ENCODE data around the gene WBP2. TPM values are rescaled to one million over a fixed set of nuclear protein-coding genes. Genes with fewer than 3 reads are reported as not detected.
"Not testable (repeated sequence)": the region's sequence is repeated elsewhere in the genome, so short reads cannot be mapped to it uniquely, and the experiment has no call there.

The WBP2 gene
- total and polyA plus RNA-seq, 12 donors = 130 to 210 (median 173) TPM

DNA sequence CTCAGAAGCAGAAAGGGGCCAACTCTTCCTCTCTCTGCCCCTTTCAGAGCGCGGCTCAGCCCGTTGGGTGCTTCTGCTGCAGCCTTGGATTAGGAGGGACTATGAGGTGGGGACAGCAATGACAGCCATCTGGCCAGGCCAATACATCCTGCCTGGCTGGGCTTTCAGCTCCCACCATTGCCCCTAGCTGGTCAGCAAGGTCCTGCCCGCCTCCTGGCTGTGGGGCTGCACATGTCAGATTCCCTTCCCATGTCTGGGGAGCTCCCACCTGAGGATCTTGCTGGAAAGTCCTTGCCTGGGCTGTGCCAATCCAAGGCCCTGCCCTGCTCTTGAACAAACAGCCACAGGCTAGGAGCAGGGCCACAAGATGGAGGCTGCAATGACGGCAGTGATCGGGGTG lies 33.3 kb upstream of the WBP2 start:
- Histone ChIP-seq H3K9me3 (no peaks in the 10 kb centered on the region), H3K4me1 (peaks cover 0 to 12% (median 0%) of the 10 kb centered on the region in 9 donors), H3K4me3 (no peak overlapping the region), H3K36me3 (peaks cover 0 to 53% (median 16%) of the 10 kb centered on the region in 9 donors), H3K27me3 (no peaks in the 10 kb centered on the region), H3K27ac (no peak overlapping the region)
- DNase-seq (no peak), ATAC-seq (no peak)
- TF ChIP-seq, protein P1, sequence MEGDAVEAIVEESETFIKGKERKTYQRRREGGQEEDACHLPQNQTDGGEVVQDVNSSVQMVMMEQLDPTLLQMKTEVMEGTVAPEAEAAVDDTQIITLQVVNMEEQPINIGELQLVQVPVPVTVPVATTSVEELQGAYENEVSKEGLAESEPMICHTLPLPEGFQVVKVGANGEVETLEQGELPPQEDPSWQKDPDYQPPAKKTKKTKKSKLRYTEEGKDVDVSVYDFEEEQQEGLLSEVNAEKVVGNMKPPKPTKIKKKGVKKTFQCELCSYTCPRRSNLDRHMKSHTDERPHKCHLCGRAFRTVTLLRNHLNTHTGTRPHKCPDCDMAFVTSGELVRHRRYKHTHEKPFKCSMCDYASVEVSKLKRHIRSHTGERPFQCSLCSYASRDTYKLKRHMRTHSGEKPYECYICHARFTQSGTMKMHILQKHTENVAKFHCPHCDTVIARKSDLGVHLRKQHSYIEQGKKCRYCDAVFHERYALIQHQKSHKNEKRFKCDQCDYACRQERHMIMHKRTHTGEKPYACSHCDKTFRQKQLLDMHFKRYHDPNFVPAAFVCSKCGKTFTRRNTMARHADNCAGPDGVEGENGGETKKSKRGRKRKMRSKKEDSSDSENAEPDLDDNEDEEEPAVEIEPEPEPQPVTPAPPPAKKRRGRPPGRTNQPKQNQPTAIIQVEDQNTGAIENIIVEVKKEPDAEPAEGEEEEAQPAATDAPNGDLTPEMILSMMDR (IDR thresholded peaks at IDR 0.05) = no peak
- intact Hi-C loops (cut with DNase I) = no loop called here
- 85 to 87% methylated on average over 6 of the region's 6 CpGs for WGBS, 2 donors

DNA sequence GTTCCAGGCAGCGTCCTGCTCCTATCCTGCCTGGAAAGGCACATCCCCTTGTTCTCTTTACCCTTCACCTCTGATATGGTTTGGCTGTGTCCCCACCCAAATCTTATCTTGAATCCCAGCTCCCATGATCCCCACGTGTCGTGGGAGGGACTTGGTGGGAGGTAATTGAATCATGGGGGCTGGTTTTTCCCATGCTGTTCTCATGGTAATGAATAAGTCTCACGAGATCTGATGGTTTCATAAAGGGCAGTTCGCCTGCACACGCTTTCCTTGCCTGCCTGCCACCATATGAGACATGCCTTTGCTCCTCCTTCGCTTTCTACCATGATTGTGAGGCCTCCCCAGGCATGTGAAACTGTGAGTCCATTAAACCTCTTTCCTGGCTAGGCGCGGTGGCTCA lies 30.7 kb upstream of the WBP2 start:
- peaks cover 0 to 12% (median 0%) of the 10 kb centered on the region in 9 donors for H3K4me1 ChIP-seq
- intact Hi-C loops (cut with DNase I); H3K4me3 ChIP-seq; H3K27me3 ChIP-seq; H3K27ac ChIP-seq; ATAC-seq; DNase-seq; H3K9me3 ChIP-seq: not testable (repeated sequence)
- peaks cover 0 to 33% (median 8%) of the 10 kb centered on the region in 9 donors for H3K36me3 ChIP-seq
- 84% methylated on average over 9 of the region's 9 CpGs for WGBS, 2 donors

DNA sequence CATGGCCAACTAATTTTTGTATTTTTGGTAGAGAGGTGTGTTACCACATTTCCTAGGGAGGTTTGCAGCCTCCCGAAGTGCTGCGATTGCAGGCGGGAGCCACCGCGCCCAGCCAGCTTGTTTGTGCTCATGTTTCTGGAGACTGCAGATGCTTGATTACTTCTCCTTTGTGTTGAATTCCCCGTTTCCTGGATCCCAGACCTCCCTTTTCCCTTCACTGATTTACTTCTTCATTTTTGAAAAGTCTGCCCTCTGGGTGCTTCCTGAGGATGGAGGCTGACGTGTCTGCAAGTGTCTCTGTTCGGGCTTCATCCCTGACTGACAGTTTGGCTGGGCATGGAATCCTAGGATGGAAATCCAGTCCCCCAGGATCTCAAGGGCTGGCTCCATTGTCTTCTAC lies 30.3 kb upstream of the WBP2 start:
- TF ChIP-seq, protein P1 (IDR thresholded peaks at IDR 0.05) = no peak
- Histone ChIP-seq H3K36me3 (peaks cover 0 to 29% (median 4%) of the 10 kb centered on the region in 9 donors), H3K9me3 (no peaks in the 10 kb centered on the region), H3K4me3 (no peak overlapping the region), H3K27ac (no peak overlapping the region), H3K27me3 (no peaks in the 10 kb centered on the region), H3K4me1 (peaks cover 0 to 12% (median 0%) of the 10 kb centered on the region in 9 donors)
- WGBS, 2 donors = 59 to 64% methylated on average over 8 of the region's 8 CpGs
- DNase-seq (no peak), ATAC-seq (peak in 1 of 8 donors; percentile 12)
- intact Hi-C loops (cut with DNase I) = no loop called here

DNA sequence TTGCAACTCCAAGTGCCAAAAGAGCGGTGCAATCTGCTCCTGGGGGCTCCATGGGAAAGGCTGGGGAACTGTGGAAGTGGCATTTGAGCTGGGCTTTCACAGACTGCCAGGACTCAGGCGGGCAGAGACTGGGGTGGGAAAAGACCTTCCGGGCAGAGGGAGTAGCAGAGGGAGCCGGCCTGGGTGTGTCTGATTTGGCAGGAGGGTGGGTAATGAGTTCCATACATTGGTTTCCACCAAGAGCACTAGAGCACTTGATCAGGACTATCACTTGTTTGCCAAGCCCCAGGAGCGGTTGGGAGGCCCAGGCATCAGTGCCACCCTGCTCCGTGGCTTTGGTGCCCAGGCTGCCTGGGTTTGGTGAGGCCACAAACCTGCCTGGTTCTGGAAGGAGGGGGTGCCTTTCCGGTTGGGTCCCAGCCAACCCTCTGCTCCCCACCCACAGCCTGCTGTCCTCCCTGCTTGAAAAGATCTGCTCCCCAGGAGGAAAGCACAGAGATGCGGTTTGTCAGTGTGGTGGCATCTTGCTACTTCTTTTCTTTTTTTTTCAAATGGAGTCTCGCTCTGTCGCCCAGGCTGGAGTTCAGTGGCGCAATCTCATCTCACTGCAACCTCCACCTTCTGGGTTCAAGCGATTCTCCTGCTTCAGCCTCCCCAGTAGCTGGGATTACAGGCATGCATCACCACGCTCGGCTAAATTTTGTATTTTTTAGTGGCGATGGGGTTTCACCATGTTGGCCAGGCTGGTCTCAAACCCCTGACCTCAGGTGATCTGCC lies 26.7 kb upstream of the WBP2 start:
- intact Hi-C loops (cut with DNase I) = no loop called here
- no peak for DNase-seq
- WGBS, 2 donors = 90% methylated on average over 15 of the region's 15 CpGs

More for the DNA sequence above, 26.7 kb upstream of the WBP2 start:
- TF ChIP-seq, protein P1 (IDR thresholded peaks at IDR 0.05) = no peak
- Histone ChIP-seq H3K4me1 (peaks cover 0 to 22% (median 3%) of the 10 kb centered on the region in 9 donors), H3K27me3 (peaks cover 0 to 8% (median 0%) of the 10 kb centered on the region in 7 donors), H3K36me3 (no peaks in the 10 kb centered on the region), H3K27ac (no peak overlapping the region), H3K9me3 (no peaks in the 10 kb centered on the region), H3K4me3 (no peak overlapping the region)
- no peak for ATAC-seq

Measured in heart right ventricle (tissue), 16 donors.